ENCODE data around the gene ZNF440. TPM values are rescaled to one million over a fixed set of nuclear protein-coding genes. Genes with fewer than 3 reads are reported as not detected.
A peak's percentile ranks its signal among the peaks of the same experiment; 100 is the strongest.

ZNF440 gene
- total RNA-seq, 4 donors from 2014 or later, result 28.0 to 87.2 (median 40.7) TPM

- no peaks in the 10 kb centered on the region for H3K36me3 ChIP-seq
- DNase-seq, result no peak
- no peak overlapping the region for H3K27ac ChIP-seq
- H3K9me3 ChIP-seq, result peaks cover 0 to 17% (median 0%) of the 10 kb centered on the region in 4 donors
- H3K4me3 ChIP-seq, result no peak overlapping the region
- no peaks in the 10 kb centered on the region for H3K27me3 ChIP-seq
- H3K4me1 ChIP-seq, result peaks cover 0 to 9% (median 2%) of the 10 kb centered on the region in 4 donors
- TF ChIP-seq CTCF (IDR thresholded peaks at IDR 0.05), result no peak
- TF ChIP-seq POLR2A (IDR thresholded peaks at IDR 0.05), result no peak
Measured at GRCh38 chr19:11792942-11793341, 21.1 kb upstream of the ZNF440 start.

GRCh38 chr19:11797491-11797890, 16.6 kb upstream of the ZNF440 start:
- Histone ChIP-seq H3K9me3 (no peaks in the 10 kb centered on the region), H3K27ac (peak overlapping the region in 1 of 4 donors; percentile 79), H3K4me3 (peak overlapping the region in 1 of 4 donors; percentile 68), H3K4me1 (peaks cover 0 to 18% (median 2%) of the 10 kb centered on the region in 4 donors), H3K27me3 (no peaks in the 10 kb centered on the region), H3K36me3 (no peaks in the 10 kb centered on the region)
- TF ChIP-seq CTCF (IDR thresholded peaks at IDR 0.05), result peak; percentile 52 to 95 (median 91)
- TF ChIP-seq POLR2A (IDR thresholded peaks at IDR 0.05), result no peak
- DNase-seq, result peak; percentile 80 to 93 (median 87)

- peak; percentile 94 to 97 (median 96) for DNase-seq
- H3K27me3 ChIP-seq, result no peaks in the 10 kb centered on the region
- TF ChIP-seq POLR2A (IDR thresholded peaks at IDR 0.05) (peak; percentile 31 to 58), CTCF (IDR thresholded peaks at IDR 0.05) (peak in 4 of 6 experiments; percentile 6 to 39 (median 30))
- no peaks in the 10 kb centered on the region for H3K36me3 ChIP-seq
- H3K4me1 ChIP-seq, result peaks cover 0 to 18% (median 2%) of the 10 kb centered on the region in 4 donors
- H3K4me3 ChIP-seq, result peak within 1 kb of the TSS; percentile 57 to 74 (median 65)
- peak within 1 kb of the TSS; percentile 61 to 82 (median 78) for H3K27ac ChIP-seq
- H3K9me3 ChIP-seq, result no peaks in the 10 kb centered on the region
Measured at GRCh38 chr19:11798391-11799330, 15.4 kb upstream of the ZNF440 start, which contains the start of gene ZNF491. ZNF491 (plus strand) TSS chr19:11798523; CDS start chr19:11805954, 7,431 bp downstream.

GRCh38 chr19:11806354-11807098, 7.5 kb upstream of the ZNF440 start:
- TF ChIP-seq POLR2A (IDR thresholded peaks at IDR 0.05) (no peak), CTCF (IDR thresholded peaks at IDR 0.05) (no peak)
- no peak for DNase-seq
- H3K27ac ChIP-seq, result no peak overlapping the region
- H3K9me3 ChIP-seq, result peaks cover 0 to 28% (median 7%) of the 10 kb centered on the region in 4 donors
- no peak overlapping the region for H3K4me3 ChIP-seq
- peaks cover 0 to 20% (median 0%) of the 10 kb centered on the region in 3 donors for H3K36me3 ChIP-seq
- no peaks in the 10 kb centered on the region for H3K4me1 ChIP-seq
- H3K27me3 ChIP-seq, result no peaks in the 10 kb centered on the region

GRCh38 chr19:11807099-11807380, 7.0 kb upstream of the ZNF440 start:
- TF ChIP-seq POLR2A (IDR thresholded peaks at IDR 0.05), result no peak
- no peak for TF ChIP-seq CTCF (IDR thresholded peaks at IDR 0.05)
- Histone ChIP-seq H3K27ac (no peak overlapping the region), H3K4me1 (no peaks in the 10 kb centered on the region), H3K27me3 (no peaks in the 10 kb centered on the region), H3K9me3 (peaks cover 0 to 28% (median 7%) of the 10 kb centered on the region in 4 donors), H3K4me3 (no peak overlapping the region), H3K36me3 (peaks cover 0 to 20% (median 0%) of the 10 kb centered on the region in 3 donors)
- no peak for DNase-seq
